Gastrocnemius medialis (tissue), 4 donors: ENCODE measurements around the gene CGNL1. TPM values are rescaled to one million over a fixed set of nuclear protein-coding genes. Genes with fewer than 3 reads are reported as not detected.

Experiments
- ATAC-seq, 2 donors: fragments of 150-250 bp; one replicate each; pipeline ENCODE4 v1.9.1; 2016
- DNase-seq, 2 donors: peaks; one replicate each; pipeline ENCODE4 v3.0.0-alpha.2; 2019
- H3K27ac ChIP-seq, 4 donors: fragments of 200-600 bp; sonication (generic); 1 replicate in 1 of 4; 2 replicates in 3 of 4; pipeline ENCODE4 v1.5.1; 2016 to 2018; ENCODE audit warnings: mild to moderate bottlenecking in 2 of 4, moderate library complexity in 1 of 4
- H3K27me3 ChIP-seq, 3 donors: fragments of 200-600 bp; sonication (generic) in 2 of 3; 1 replicate in 1 of 3; 2 replicates in 2 of 3; pipeline versions ENCODE4 v1.5.1 to v1.6.0; 2016 to 2019; ENCODE audit warnings: mild to moderate bottlenecking in 1 of 3, moderate library complexity in 1 of 3
- H3K36me3 ChIP-seq, 2 donors: fragments of 200-600 bp; sonication (generic) in 1 of 2; one replicate each; pipeline ENCODE4 v1.5.1; 2017 to 2018
- H3K4me1 ChIP-seq, 2 donors: fragments of 200-600 bp; sonication (generic) in 1 of 2; one replicate each; pipeline ENCODE4 v1.5.1; 2016 to 2017; ENCODE audit warnings: mild to moderate bottlenecking in 2 of 2
- H3K4me3 ChIP-seq, 4 donors: fragments of 200-600 bp; sonication (generic) in 3 of 4; 1 replicate in 1 of 4; 2 replicates in 3 of 4; pipeline ENCODE4 v1.5.1; 2016 to 2019; ENCODE audit warnings: mild to moderate bottlenecking in 2 of 4
- H3K9me3 ChIP-seq, 3 donors: fragments of 200-600 bp; sonication (generic) in 2 of 3; 1 replicate in 1 of 3; 2 replicates in 2 of 3; pipeline ENCODE4 v1.5.1; 2016 to 2019
- CTCF ChIP-seq, 5 experiments: fragments of 450-650 bp in 3 of 5; fragments of 200-600 bp in 2 of 5; sonication (generic) in 2 of 5; IDR thresholded peaks in 4 of 5; conservative IDR thresholded peaks in 1 of 5; 1 replicate in 4 of 5; 2 replicates in 1 of 5; pipeline ENCODE4 v1.5.1; 2016 to 2019; ENCODE audit warnings: antibody characterized with exemption in 5 of 5, mild to moderate bottlenecking in 3 of 5, moderate library complexity in 3 of 5
- POLR2A ChIP-seq, 2 donors: fragments of 450-650 bp; IDR thresholded peaks; one replicate each; pipeline ENCODE4 v1.6.1; 2017; ENCODE audit warnings: antibody characterized with exemption in 2 of 2, mild to moderate bottlenecking in 2 of 2, moderate library complexity in 2 of 2
- in situ Hi-C, 4 donors: fragments of 200-750 bp; cut with MboI; loops; one replicate each; pipeline versions ENCODE4 v1.15.0 to v1.8.0; 2017; ENCODE audit warnings: low sequenced_read_pairs in 4 of 4
- intact Hi-C: fragments of 100-400 bp; cut with DNase I; formaldehyde crosslinking; loops from one replicate; pipeline ENCODE4 v1.15.1; 2023; ENCODE audit warnings: low total_unique reads
- total RNA-seq, 4 donors: library from RNA; depleted of rRNA; stranded (reverse); fragments of >200 nt; gene quantifications; one replicate each; pipeline versions ENCODE4 v1.1.0 to v1.2.3, GENCODE V29; 2016

CGNL1 gene
- total RNA-seq, 4 donors from 2014 or later: 0.15 to 0.85 (median 0.49) TPM

- no peak for DNase-seq
- TF ChIP-seq CTCF (IDR thresholded peaks at IDR 0.05 in 4 of 5, conservative IDR thresholded peaks at IDR 0.05 in 1 of 5) (no peak), POLR2A (IDR thresholded peaks at IDR 0.05) (no peak)
- in situ Hi-C loops (no loop called here), intact Hi-C loops (no loop called here)
- H3K36me3 ChIP-seq: no peaks in the 10 kb centered on the region
- H3K27ac ChIP-seq: no peak overlapping the region
- H3K27me3 ChIP-seq: no peaks in the 10 kb centered on the region
- no peak for ATAC-seq
- H3K4me1 ChIP-seq: no peaks in the 10 kb centered on the region
- H3K9me3 ChIP-seq: no peaks in the 10 kb centered on the region
- H3K4me3 ChIP-seq: no peak overlapping the region
Measured at GRCh38 chr15:57436166-57436565, 59.9 kb downstream of the CGNL1 start.

GRCh38 chr15:57436961-57437360 is 60.7 kb downstream of the CGNL1 start:
- no peak for DNase-seq
- in situ Hi-C loops: no loop called here

GRCh38 chr15:57437564-57437963 is 61.3 kb downstream of the CGNL1 start:
- Histone ChIP-seq H3K4me3 (no peak overlapping the region), H3K4me1 (no peaks in the 10 kb centered on the region), H3K36me3 (no peaks in the 10 kb centered on the region), H3K27me3 (no peaks in the 10 kb centered on the region), H3K27ac (no peak overlapping the region), H3K9me3 (no peaks in the 10 kb centered on the region)
- ATAC-seq (no peak), DNase-seq (no peak)
- in situ Hi-C loops (no loop called here), intact Hi-C loops (no loop called here)
- TF ChIP-seq CTCF (IDR thresholded peaks at IDR 0.05 in 4 of 5, conservative IDR thresholded peaks at IDR 0.05 in 1 of 5) (no peak), POLR2A (IDR thresholded peaks at IDR 0.05) (no peak)

More at GRCh38 chr15:57436961-57437360, 60.7 kb downstream of the CGNL1 start:
- no peak overlapping the region for H3K27ac ChIP-seq
- no peak for TF ChIP-seq POLR2A (IDR thresholded peaks at IDR 0.05)
- TF ChIP-seq CTCF (IDR thresholded peaks at IDR 0.05 in 4 of 5, conservative IDR thresholded peaks at IDR 0.05 in 1 of 5): no peak
- H3K36me3 ChIP-seq: no peaks in the 10 kb centered on the region
- no peak for ATAC-seq
- no peaks in the 10 kb centered on the region for H3K4me1 ChIP-seq
- no peaks in the 10 kb centered on the region for H3K27me3 ChIP-seq
- no peaks in the 10 kb centered on the region for H3K9me3 ChIP-seq
- no peak overlapping the region for H3K4me3 ChIP-seq
- intact Hi-C loops: no loop called here

- H3K27ac ChIP-seq: no peak overlapping the region
- TF ChIP-seq CTCF (IDR thresholded peaks at IDR 0.05 in 4 of 5, conservative IDR thresholded peaks at IDR 0.05 in 1 of 5) (no peak), POLR2A (IDR thresholded peaks at IDR 0.05) (no peak)
- in situ Hi-C loops (no loop called here), intact Hi-C loops (no loop called here)
- no peaks in the 10 kb centered on the region for H3K36me3 ChIP-seq
- no peak for DNase-seq
- no peaks in the 10 kb centered on the region for H3K27me3 ChIP-seq
- no peaks in the 10 kb centered on the region for H3K9me3 ChIP-seq
- no peak overlapping the region for H3K4me3 ChIP-seq
- no peaks in the 10 kb centered on the region for H3K4me1 ChIP-seq
- ATAC-seq: no peak
Measured at GRCh38 chr15:57438166-57438565, 61.9 kb downstream of the CGNL1 start.
